ENCODE results near the gene ERBB4.

ERBB4 gene

GRCh38 chr2:212266297-212266696, 272.3 kb downstream of the ERBB4 start:
- TF ChIP-seq CTCF (conservative IDR thresholded peaks at IDR 0.05; ENCODE audit: low read depth, low read length): no peak
- no peak overlapping the region for H3K4me3 ChIP-seq (ENCODE audit: low read depth, low read length)
- no peak for DNase-seq (ENCODE audit: low read depth)

GRCh38 chr2:212265777-212266176, 272.8 kb downstream of the ERBB4 start:
- no peak for DNase-seq (ENCODE audit: low read depth)
- TF ChIP-seq CTCF (conservative IDR thresholded peaks at IDR 0.05; ENCODE audit: low read depth, low read length): no peak
- H3K4me3 ChIP-seq (ENCODE audit: low read depth, low read length): no peak overlapping the region

- no peak overlapping the region for H3K4me3 ChIP-seq (ENCODE audit: low read depth, low read length)
- TF ChIP-seq CTCF (conservative IDR thresholded peaks at IDR 0.05; ENCODE audit: low read depth, low read length): no peak
- DNase-seq (ENCODE audit: low read depth): no peak
Observed at GRCh38 chr2:212264187-212264586, 274.4 kb downstream of the ERBB4 start.

- no peak for DNase-seq (ENCODE audit: low read depth)
- no peak for TF ChIP-seq CTCF (conservative IDR thresholded peaks at IDR 0.05; ENCODE audit: low read depth, low read length)
- H3K4me3 ChIP-seq (ENCODE audit: low read depth, low read length): no peak overlapping the region
Observed at GRCh38 chr2:212259226-212259625, 279.4 kb downstream of the ERBB4 start.

- no peak overlapping the region for H3K4me3 ChIP-seq (ENCODE audit: low read depth, low read length)
- no peak for TF ChIP-seq CTCF (conservative IDR thresholded peaks at IDR 0.05; ENCODE audit: low read depth, low read length)
- DNase-seq (ENCODE audit: low read depth): no peak
Observed at GRCh38 chr2:212254339-212254738, 284.3 kb downstream of the ERBB4 start.

GRCh38 chr2:212249451-212249850, 289.2 kb downstream of the ERBB4 start:
- TF ChIP-seq CTCF (conservative IDR thresholded peaks at IDR 0.05; ENCODE audit: low read depth, low read length): peak; percentile 77
- H3K4me3 ChIP-seq (ENCODE audit: low read depth, low read length): no peak overlapping the region
- peak; percentile 72 for DNase-seq (ENCODE audit: low read depth)

GRCh38 chr2:212245880-212246279, 292.7 kb downstream of the ERBB4 start:
- TF ChIP-seq CTCF (conservative IDR thresholded peaks at IDR 0.05; ENCODE audit: low read depth, low read length): no peak
- no peak overlapping the region for H3K4me3 ChIP-seq (ENCODE audit: low read depth, low read length)
- no peak for DNase-seq (ENCODE audit: low read depth)

All from choroid plexus epithelial cell (primary cell).